Activated gamma-delta T cell treated with Interleukin-2 at 50 U/mL for 16 hours (primary cell): ENCODE data around the gene ZNF786.
"Not testable (repeated sequence)": the region's sequence is repeated elsewhere in the genome, so short reads cannot be mapped to it uniquely, and the experiment has no call there.

Experiments
- DNase-seq: peaks from one replicate; pipeline ENCODE4 v3.0.0-alpha.2; 2020

ZNF786 gene

GRCh38 chr7:149075286-149075685 lies 15.2 kb downstream of the ZNF786 start:
- no peak for DNase-seq

- no peak for DNase-seq
These were observed 16.2 kb downstream of the ZNF786 start for GRCh38 chr7:149074116-149074885.

- DNase-seq, result no peak
These were observed 18.1 kb downstream of the ZNF786 start for GRCh38 chr7:149072438-149072775.

GRCh38 chr7:149071641-149072437 lies 18.7 kb downstream of the ZNF786 start:
- DNase-seq, result peak; percentile 48

GRCh38 chr7:149071182-149071635 lies 19.3 kb downstream of the ZNF786 start:
- no peak for DNase-seq

DNA sequence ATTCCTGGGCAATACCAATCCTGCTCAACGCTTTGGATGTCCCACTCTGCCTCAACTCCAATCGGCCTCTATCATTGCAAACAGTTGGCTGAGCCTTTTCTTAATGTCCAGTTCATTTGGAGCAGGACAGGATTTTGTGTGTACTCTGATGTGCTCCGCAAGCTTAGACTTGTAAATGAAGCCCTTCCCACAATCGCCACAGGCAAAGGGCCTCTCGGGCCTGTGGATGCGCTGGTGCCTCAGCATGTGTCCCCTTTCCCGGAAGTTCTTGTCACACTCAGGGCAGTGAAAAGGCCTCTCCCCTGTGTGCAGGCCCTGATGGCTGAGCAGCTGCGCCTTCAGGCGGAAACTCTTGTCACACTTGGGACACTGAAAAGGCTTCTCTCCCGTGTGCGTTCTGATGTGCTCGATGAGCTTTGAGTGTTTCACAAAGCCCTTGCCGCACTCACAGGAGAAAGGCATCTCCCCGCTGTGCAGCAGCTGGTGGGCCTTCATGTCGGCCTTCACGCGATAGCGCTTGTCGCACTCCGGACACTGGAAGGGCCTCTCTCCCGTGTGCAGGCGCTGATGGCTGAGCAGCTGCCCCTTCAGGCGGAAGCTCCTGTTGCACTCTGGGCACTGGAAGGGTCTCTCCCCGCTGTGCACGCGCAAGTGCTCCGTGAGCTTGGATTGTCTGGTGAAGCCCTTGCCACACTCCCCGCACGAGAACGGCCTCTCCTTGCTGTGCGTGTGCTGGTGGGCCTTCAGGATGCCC lies 20.0 kb downstream of the ZNF786 start:
- DNase-seq, result no peak

- no peak for DNase-seq
These were observed 22.6 kb downstream of the ZNF786 start for GRCh38 chr7:149067869-149068268.

DNA sequence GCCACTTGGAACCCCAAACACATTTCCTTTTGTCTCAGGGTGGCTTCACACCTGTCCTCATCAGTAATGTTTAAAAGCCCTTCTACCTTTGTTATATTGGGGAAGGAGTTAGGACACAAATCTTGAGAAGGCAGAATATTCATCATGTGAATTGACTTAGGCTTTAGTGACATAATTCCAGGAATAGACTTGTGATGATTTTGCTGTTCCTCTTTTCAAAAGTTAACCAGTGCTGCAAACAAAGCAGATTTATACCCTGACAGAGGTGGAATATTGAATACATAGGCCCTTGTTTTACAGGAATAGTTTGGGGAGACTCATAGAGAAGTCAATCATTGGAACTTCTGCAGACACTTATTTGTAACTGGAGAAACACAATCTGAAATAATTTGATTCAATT lies 27.0 kb downstream of the ZNF786 start:
- no peak for DNase-seq

- DNase-seq, result not testable (repeated sequence)
These were observed 28.2 kb downstream of the ZNF786 start for GRCh38 chr7:149062217-149062899.

DNA sequence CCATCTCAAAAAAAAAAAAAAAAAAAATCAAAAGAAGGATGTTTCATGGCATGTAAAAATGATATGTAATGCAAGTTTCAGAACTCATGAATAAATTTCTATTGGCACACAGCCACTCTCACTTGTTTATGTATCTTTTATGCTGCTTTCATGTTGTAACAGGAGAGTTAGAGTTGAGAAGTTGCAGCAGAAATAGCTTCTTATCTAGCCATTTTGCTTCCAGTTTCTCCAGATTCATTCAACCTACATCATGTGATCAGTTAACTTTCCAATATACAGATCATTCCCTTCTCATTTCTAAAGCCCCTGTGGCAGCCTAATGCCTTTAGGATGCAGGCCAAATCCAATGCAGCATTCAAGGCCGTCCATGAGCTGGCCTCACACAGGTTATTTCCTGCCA lies 30.4 kb downstream of the ZNF786 start:
- DNase-seq, result no peak

DNA sequence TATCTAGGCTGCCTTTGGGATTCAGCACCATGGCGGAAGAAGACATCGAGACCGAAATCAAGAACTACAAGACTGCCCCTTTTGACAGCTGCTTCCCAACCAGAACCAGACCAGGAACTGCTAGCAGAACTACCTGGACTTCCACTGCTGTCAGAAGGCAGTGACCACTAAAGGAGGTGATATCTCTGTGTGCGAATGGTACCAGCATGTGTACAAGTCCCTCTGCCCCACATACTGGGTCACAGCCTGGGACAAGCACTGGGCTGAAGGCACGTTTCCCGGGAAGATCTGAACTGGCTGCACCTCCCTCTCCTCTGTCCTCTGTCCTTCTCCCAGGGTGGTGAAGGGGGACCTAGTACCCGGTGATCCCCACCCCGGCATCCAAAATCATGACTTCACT lies 36.6 kb downstream of the ZNF786 start:
- DNase-seq, result no peak

DNA sequence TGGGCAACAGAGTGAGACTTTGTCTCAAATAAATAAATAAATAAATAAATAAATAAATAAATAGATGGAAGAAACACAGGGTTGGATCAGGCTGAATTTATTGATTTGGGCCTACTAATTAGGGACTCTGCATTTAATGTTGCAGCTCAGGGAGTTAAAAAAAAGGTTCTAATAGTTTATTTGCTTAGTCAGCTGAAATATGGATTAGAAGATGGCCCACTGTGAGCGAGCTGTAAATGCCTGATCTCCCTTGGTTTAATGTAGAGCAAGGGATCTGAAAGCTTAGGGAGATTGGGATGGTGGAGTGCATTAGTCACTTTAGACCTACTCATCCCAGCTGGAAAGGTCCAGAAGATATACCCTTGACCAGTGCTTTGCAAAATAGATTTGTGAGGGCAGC lies 37.1 kb downstream of the ZNF786 start:
- no peak for DNase-seq

GRCh38 chr7:149050941-149051340 lies 39.6 kb downstream of the ZNF786 start:
- no peak for DNase-seq

- no peak for DNase-seq
These were observed 41.7 kb downstream of the ZNF786 start for GRCh38 chr7:149048805-149049204.

- DNase-seq, result no peak
These were observed 44.1 kb downstream of the ZNF786 start for GRCh38 chr7:149046416-149046815.

GRCh38 chr7:149043936-149044335 lies 46.6 kb downstream of the ZNF786 start:
- DNase-seq, result no peak

GRCh38 chr7:149041350-149041749 lies 49.2 kb downstream of the ZNF786 start:
- DNase-seq, result no peak

DNA sequence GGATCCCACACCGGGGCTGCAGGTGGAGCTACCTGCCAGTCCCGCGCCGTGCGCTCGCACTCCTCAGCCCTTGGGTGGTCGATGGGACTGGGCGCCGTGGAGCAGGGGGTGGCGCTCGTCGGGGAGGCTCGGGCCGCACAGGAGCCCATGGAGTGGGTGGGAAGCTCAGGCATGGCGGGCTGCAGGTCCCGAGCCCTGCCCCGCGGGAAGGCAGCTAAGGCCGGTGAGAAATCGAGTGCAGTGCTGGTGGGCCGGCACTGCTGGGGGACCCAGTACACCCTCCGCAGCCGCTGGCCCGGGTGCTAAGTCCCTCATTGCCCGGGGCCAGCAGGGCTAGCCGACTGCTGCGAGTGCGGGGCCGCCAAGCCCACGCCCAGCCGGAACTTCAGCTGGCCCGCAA lies 51.9 kb downstream of the ZNF786 start:
- not testable (repeated sequence) for DNase-seq

- no peak for DNase-seq
These were observed 53.8 kb downstream of the ZNF786 start for GRCh38 chr7:149036676-149037075.

DNA sequence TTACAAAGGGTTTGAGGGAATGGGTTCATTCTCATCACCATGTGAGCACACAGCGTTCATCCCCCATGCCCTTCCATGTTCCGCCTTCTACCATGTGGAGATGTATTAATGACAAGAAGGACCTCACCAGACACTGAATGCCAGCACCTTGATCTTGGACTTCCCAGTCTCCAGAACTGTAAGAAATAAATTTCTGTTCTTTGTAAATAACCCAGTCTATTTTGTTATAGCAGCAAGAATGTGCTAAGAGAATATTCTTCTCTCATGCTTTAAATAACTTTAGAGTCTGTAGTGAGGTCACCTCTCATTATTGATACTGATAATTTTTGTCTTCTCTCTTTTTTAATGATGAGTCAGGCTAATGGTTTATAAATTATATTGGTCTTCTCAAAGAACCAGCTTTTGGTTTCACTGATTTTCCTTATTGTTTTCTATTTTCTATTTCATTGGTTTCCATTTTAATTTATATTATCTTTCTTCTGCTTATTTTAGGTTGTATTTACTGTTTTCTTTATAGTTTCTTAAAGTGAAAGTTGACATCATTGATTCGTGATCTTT lies 59.1 kb downstream of the ZNF786 start:
- no peak for DNase-seq

DNA sequence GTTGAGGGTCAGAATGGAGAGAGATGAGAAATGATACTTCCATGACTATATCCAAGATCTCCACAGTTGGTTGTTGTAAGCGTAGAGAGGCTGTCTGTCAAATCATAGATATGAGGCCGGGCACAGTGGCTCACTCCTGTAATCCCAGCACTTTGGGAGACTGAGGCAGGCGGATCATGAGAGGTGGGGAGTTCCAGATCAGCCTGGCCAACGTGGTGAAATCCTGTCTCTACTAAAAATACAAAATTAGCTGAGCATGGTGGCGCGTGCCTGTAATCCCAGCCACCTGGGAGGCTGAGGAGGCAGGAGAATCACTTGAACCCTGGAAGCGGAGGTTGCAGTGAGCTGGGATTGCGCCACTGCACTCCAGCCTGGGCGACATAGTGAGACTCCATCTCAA lies 60.1 kb downstream of the ZNF786 start:
- DNase-seq, result not testable (repeated sequence)

GRCh38 chr7:149028346-149029109 lies 62.0 kb downstream of the ZNF786 start, which contains the start of gene PDIA4:
Gene PDIA4 (minus strand): TSS chr7:149028505. CDS start chr7:149028408, 97 bp downstream.
- DNase-seq, result peak; percentile 99
